ENCODE data around the gene MCM3AP. TPM values are rescaled to one million over a fixed set of nuclear protein-coding genes. Genes with fewer than 3 reads are reported as not detected.

MCM3AP gene
- total and polyA plus RNA-seq, 7 donors: 16.9 to 92.8 (median 48.9) TPM

GRCh38 chr21:46193829-46194373 is 91.5 kb downstream of the MCM3AP start:
- intact Hi-C loops (cut with DNase I): no loop called here
- H3K4me1 ChIP-seq: peaks cover 0 to 13% (median 10%) of the 10 kb centered on the region in 4 donors
- no peaks in the 10 kb centered on the region for H3K27me3 ChIP-seq
- no peak for TF ChIP-seq POLR2AphosphoS5 (IDR thresholded peaks at IDR 0.05)
- TF ChIP-seq POLR2A (IDR thresholded peaks at IDR 0.05): no peak
- no peak for TF ChIP-seq EP300 (IDR thresholded peaks at IDR 0.05)
- no peak for TF ChIP-seq CTCF (IDR thresholded peaks at IDR 0.05)
- no peak overlapping the region for H3K27ac ChIP-seq
- H3K4me3 ChIP-seq: no peak overlapping the region
- DNase-seq: peak; percentile 14
- WGBS, 2 donors: 96 to 97% methylated on average over 10 of the region's 10 CpGs
- peaks cover 21 to 87% (median 28%) of the 10 kb centered on the region in 4 donors for H3K36me3 ChIP-seq
- H3K9me3 ChIP-seq: no peaks in the 10 kb centered on the region

GRCh38 chr21:46191686-46192575 is 93.5 kb downstream of the MCM3AP start:
- H3K4me1 ChIP-seq: peaks cover 0 to 20% (median 18%) of the 10 kb centered on the region in 4 donors
- H3K27me3 ChIP-seq: no peaks in the 10 kb centered on the region
- no peak for TF ChIP-seq POLR2AphosphoS5 (IDR thresholded peaks at IDR 0.05)
- no peak for TF ChIP-seq EP300 (IDR thresholded peaks at IDR 0.05)
- TF ChIP-seq POLR2A (IDR thresholded peaks at IDR 0.05): no peak
- no peak for TF ChIP-seq CTCF (IDR thresholded peaks at IDR 0.05)
- 95 to 96% methylated on average over 20 of the region's 20 CpGs for WGBS, 2 donors
- H3K36me3 ChIP-seq: peaks cover 21 to 76% (median 25%) of the 10 kb centered on the region in 4 donors
- no peak overlapping the region for H3K4me3 ChIP-seq
- peak overlapping the region in 1 of 4 donors; percentile 15 for H3K27ac ChIP-seq
- no peaks in the 10 kb centered on the region for H3K9me3 ChIP-seq
- intact Hi-C loops (cut with DNase I): no loop called here
- peak; percentile 59 for DNase-seq

- 92 to 96% methylated on average over 4 of the region's 4 CpGs for WGBS, 2 donors
- H3K36me3 ChIP-seq: peaks cover 21 to 69% (median 25%) of the 10 kb centered on the region in 4 donors
- peak; percentile 82 for DNase-seq
Measured at GRCh38 chr21:46191257-46191685, 94.1 kb downstream of the MCM3AP start.

DNA sequence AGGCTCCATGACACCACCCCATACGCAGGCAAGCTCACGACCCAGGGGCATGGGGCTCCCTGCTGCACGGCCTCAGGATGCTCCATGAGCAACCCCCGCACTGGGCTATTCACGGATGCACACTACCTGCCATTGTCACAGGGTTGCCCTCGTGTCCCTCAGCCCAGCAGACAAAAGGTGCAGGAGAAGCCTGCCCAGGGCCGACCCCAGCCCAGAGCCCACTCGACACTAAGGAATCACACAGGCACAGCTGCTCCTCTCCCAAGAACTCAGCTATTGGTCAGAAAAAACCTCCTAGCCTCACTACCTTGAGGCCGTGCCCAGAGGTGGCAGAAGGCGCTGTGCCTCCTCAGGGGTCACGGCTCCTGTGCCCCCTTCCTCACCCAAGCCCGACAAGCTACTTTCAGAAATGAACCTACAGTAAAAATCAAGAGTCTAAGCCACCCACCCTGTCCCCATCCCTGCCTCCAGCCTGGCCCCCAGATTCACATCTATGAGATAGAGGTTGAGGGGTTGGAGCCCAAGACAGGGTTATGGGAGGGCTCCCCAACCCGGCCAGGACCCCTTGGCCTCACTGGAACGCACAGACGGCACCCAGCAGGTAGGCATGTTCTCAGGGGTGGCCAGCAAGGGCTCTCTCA is 94.8 kb downstream of the MCM3AP start:
- intact Hi-C loops (cut with DNase I): no loop called here
- H3K27ac ChIP-seq: peak overlapping the region in 3 of 4 donors; percentile 15 to 69 (median 52)
- no peak overlapping the region for H3K4me3 ChIP-seq
- TF ChIP-seq POLR2A (IDR thresholded peaks at IDR 0.05): no peak
- no peak for TF ChIP-seq EP300 (IDR thresholded peaks at IDR 0.05)
- no peak for TF ChIP-seq POLR2AphosphoS5 (IDR thresholded peaks at IDR 0.05)
- TF ChIP-seq CTCF (IDR thresholded peaks at IDR 0.05): no peak
- peak; percentile 55 for DNase-seq
- 95% methylated on average over 15 of the region's 15 CpGs for WGBS, 2 donors
- H3K36me3 ChIP-seq: peaks cover 15 to 63% (median 20%) of the 10 kb centered on the region in 4 donors
- no peaks in the 10 kb centered on the region for H3K27me3 ChIP-seq
- H3K4me1 ChIP-seq: peaks cover 0 to 20% (median 18%) of the 10 kb centered on the region in 4 donors
- H3K9me3 ChIP-seq: no peaks in the 10 kb centered on the region

More at GRCh38 chr21:46191257-46191685, 94.1 kb downstream of the MCM3AP start:
- Histone ChIP-seq H3K9me3 (no peaks in the 10 kb centered on the region), H3K27me3 (no peaks in the 10 kb centered on the region), H3K27ac (peak overlapping the region in 3 of 4 donors; percentile 15 to 69 (median 52)), H3K4me1 (peaks cover 0 to 20% (median 18%) of the 10 kb centered on the region in 4 donors), H3K4me3 (no peak overlapping the region)
- intact Hi-C loops (cut with DNase I): no loop called here
- TF ChIP-seq EP300 (IDR thresholded peaks at IDR 0.05): no peak
- TF ChIP-seq CTCF (IDR thresholded peaks at IDR 0.05): no peak
- TF ChIP-seq POLR2A (IDR thresholded peaks at IDR 0.05): no peak
- no peak for TF ChIP-seq POLR2AphosphoS5 (IDR thresholded peaks at IDR 0.05)

All from sigmoid colon (tissue), 7 donors.